ENCODE results near the gene COMMD4. TPM values are rescaled to one million over a fixed set of nuclear protein-coding genes. Genes with fewer than 3 reads are reported as not detected.

The COMMD4 gene
- total RNA-seq, 1 experiment from 2014 or later = 94.3 TPM

DNA sequence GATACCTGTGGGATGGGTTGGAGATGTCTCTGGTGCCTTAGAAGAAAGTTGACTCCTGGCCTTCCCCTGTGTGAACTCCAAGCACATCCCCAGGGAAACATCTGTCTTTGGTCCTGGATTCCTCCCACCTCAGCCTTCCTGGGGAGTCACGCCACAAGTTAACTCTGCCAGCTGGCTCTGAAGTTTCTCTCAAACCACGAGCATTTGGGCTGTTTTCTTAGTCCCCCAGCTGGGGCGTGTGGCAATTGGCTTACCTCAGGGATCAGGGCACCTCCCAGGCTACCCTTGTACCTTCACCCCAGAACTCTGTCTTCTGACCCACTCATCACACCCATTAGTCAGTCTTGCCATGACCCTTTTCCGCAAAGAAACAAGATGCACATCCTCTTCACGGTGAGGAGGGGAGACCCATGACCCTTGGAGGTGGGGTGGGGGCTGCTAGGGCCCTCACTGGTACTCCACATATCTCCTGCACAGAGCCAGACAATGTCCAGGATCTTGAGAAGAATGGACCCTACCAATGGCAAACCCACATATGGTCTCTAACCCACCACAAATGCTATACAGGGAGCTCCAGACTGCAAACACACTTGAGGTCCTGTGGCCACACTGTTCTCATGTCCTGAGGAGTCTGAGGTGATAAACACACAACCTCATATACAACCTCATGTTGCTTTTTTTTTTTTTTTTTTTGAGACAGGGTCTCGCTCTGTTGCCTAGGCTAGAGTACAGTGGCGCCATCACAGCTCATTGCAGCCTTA, 14.9 kb downstream of the COMMD4 start:
- Histone ChIP-seq H3K4me1 (peaks cover 5% of the 10 kb centered on the region; the same call in 1 of the 2 replicates), H3K9me3 (no peaks in the 10 kb centered on the region), H3K4me3 (ENCODE audit: low read depth, low read length) (no peak overlapping the region), H3K36me3 (ENCODE audit: control insufficient read depth, insufficient read depth, low read length) (no peaks in the 10 kb centered on the region), H3K27me3 (replicated peaks; ENCODE audit: control insufficient read depth, insufficient read depth, low read length) (no peaks in the 10 kb centered on the region)
- H3K4me1 Mint-ChIP-seq (ENCODE audit: low read depth, unreplicated experiment) = no peaks in the 10 kb centered on the region
- intact Hi-C loops (cut with micrococcal nuclease; ENCODE audit: unreplicated experiment) = no loop called here
- POLR2A ChIA-PET = interaction anchor here (0.6 kb wide), 2 partner anchors 17 to 40 kb away, joined by 3 to 7 read pairs; no protein-coding TSS in a partner anchor
- no TSS peak for BruUV-seq (replicated peaks)
- H3K27ac Mint-ChIP-seq (ENCODE audit: unreplicated experiment) = no peak overlapping the region
- no peaks in the 10 kb centered on the region for H3K27me3 Mint-ChIP-seq (ENCODE audit: insufficient read depth, unreplicated experiment)
- DNase-seq = no peak
- no peaks in the 10 kb centered on the region for H3K9me3 Mint-ChIP-seq (ENCODE audit: unreplicated experiment)
- CTCF ChIA-PET = no interaction called here
- TF ChIP-seq, protein P1, sequence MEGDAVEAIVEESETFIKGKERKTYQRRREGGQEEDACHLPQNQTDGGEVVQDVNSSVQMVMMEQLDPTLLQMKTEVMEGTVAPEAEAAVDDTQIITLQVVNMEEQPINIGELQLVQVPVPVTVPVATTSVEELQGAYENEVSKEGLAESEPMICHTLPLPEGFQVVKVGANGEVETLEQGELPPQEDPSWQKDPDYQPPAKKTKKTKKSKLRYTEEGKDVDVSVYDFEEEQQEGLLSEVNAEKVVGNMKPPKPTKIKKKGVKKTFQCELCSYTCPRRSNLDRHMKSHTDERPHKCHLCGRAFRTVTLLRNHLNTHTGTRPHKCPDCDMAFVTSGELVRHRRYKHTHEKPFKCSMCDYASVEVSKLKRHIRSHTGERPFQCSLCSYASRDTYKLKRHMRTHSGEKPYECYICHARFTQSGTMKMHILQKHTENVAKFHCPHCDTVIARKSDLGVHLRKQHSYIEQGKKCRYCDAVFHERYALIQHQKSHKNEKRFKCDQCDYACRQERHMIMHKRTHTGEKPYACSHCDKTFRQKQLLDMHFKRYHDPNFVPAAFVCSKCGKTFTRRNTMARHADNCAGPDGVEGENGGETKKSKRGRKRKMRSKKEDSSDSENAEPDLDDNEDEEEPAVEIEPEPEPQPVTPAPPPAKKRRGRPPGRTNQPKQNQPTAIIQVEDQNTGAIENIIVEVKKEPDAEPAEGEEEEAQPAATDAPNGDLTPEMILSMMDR (IDR thresholded peaks at IDR 0.05; ENCODE audit: insufficient read depth in 1 of 2, low read depth in 1 of 2, low read length in 1 of 2, severe bottlenecking in 1 of 2, unreplicated experiment in 1 of 2) = no peak
- H3K36me3 Mint-ChIP-seq (ENCODE audit: insufficient read depth, unreplicated experiment) = peaks cover 7% of the 10 kb centered on the region
- no peak overlapping the region for H3K4me3 Mint-ChIP-seq (ENCODE audit: unreplicated experiment)

DNA sequence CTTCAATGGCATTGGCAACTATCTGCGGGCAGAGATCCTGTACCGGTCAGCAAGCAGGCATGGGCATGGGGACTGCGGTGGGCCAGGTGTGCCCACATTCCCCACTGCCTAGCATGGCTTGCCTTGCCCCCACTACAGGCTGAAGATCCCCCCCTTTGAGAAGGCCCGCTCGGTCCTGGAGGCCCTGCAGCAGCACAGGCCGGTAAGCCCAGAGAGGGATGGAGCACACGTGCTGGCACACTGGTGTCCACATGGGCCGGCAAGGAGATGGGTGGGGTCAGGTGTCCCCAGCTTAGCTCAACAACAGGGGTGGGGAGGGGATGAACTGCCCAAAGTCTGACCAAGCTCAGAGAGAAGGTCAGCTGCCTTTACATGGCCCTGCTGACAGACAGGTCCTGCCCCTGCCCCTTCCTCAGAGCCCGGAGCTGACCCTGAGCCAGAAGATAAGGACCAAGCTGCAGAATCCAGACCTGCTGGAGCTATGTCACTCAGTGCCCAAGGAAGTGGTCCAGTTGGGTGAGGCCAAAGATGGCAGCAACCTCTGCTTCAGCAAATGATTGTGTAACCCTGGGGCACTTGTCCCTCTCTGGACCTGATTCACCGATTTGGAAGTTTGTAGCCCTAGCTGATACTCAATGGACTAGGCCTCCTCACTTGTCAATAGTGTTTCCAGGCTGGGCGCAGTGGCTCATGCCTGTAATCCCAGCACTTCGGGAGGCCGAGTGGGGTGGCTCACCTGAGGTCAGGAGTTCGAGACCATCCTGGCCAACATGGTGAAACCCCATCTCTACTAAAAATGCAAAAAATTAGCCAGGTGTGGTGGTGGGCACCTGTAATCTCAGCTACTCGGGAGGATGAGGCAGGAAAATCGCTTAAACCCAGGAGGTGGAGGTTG, 16.6 kb downstream of the COMMD4 start:
- H3K27me3 Mint-ChIP-seq (ENCODE audit: insufficient read depth, unreplicated experiment) = no peaks in the 10 kb centered on the region
- intact Hi-C loops (cut with micrococcal nuclease; ENCODE audit: unreplicated experiment) = no loop called here
- Histone ChIP-seq H3K4me3 (ENCODE audit: low read depth, low read length) (no peak overlapping the region), H3K9me3 (no peaks in the 10 kb centered on the region), H3K4me1 (peaks cover 5% of the 10 kb centered on the region; the same call in 1 of the 2 replicates), H3K36me3 (ENCODE audit: control insufficient read depth, insufficient read depth, low read length) (no peaks in the 10 kb centered on the region), H3K27me3 (replicated peaks; ENCODE audit: control insufficient read depth, insufficient read depth, low read length) (no peaks in the 10 kb centered on the region)
- ChIA-PET CTCF (no interaction called here), POLR2A (interaction anchor here (0.7 kb wide), 1 partner anchor 15 kb away, joined by 3 read pairs; no protein-coding TSS in a partner anchor)
- H3K4me3 Mint-ChIP-seq (ENCODE audit: unreplicated experiment) = no peak overlapping the region
- H3K27ac Mint-ChIP-seq (ENCODE audit: unreplicated experiment) = no peak overlapping the region
- TF ChIP-seq, protein P1 (IDR thresholded peaks at IDR 0.05; ENCODE audit: insufficient read depth in 1 of 2, low read depth in 1 of 2, low read length in 1 of 2, severe bottlenecking in 1 of 2, unreplicated experiment in 1 of 2) = no peak
- DNase-seq = no peak
- H3K4me1 Mint-ChIP-seq (ENCODE audit: low read depth, unreplicated experiment) = no peaks in the 10 kb centered on the region
- no TSS peak for BruUV-seq (replicated peaks)
- H3K36me3 Mint-ChIP-seq (ENCODE audit: insufficient read depth, unreplicated experiment) = peaks cover 3% of the 10 kb centered on the region
- no peaks in the 10 kb centered on the region for H3K9me3 Mint-ChIP-seq (ENCODE audit: unreplicated experiment)

DNA sequence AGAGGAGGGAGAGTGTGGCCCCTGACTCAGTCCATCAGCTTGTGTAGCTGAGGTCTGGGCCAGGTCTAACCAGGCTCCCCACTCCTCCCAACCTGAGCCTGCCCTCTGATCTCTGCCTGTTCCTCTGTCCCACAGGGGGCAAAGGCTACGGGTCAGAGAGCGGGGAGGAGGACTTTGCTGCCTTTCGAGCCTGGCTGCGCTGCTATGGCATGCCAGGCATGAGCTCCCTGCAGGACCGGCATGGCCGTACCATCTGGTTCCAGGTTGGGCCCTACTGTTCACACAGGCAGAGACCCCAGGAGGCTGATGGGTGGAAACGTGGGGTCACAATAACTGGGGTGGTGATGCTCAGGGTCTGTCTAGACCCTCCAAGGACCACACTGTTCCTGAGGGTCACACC, 17.7 kb downstream of the COMMD4 start:
- Mint-ChIP-seq H3K4me1 (ENCODE audit: low read depth, unreplicated experiment) (no peaks in the 10 kb centered on the region), H3K27me3 (ENCODE audit: insufficient read depth, unreplicated experiment) (no peaks in the 10 kb centered on the region)
- H3K4me1 ChIP-seq = peaks cover 2% of the 10 kb centered on the region; the same call in 1 of the 2 replicates

More for the DNA sequence above, 17.7 kb downstream of the COMMD4 start:
- CTCF ChIA-PET = interaction anchor here (0.5 kb wide), 1 partner anchor 534 kb away, joined by 4 read pairs; no protein-coding TSS in a partner anchor
- Histone ChIP-seq H3K4me3 (ENCODE audit: low read depth, low read length) (no peak overlapping the region), H3K27me3 (replicated peaks; ENCODE audit: control insufficient read depth, insufficient read depth, low read length) (no peaks in the 10 kb centered on the region), H3K36me3 (ENCODE audit: control insufficient read depth, insufficient read depth, low read length) (no peaks in the 10 kb centered on the region), H3K9me3 (no peaks in the 10 kb centered on the region)
- Mint-ChIP-seq H3K36me3 (ENCODE audit: insufficient read depth, unreplicated experiment) (no peaks in the 10 kb centered on the region), H3K4me3 (ENCODE audit: unreplicated experiment) (no peak overlapping the region), H3K9me3 (ENCODE audit: unreplicated experiment) (no peaks in the 10 kb centered on the region), H3K27ac (ENCODE audit: unreplicated experiment) (no peak overlapping the region)
- intact Hi-C loops (cut with micrococcal nuclease; ENCODE audit: unreplicated experiment) = no loop called here
- TF ChIP-seq, protein P1 (IDR thresholded peaks at IDR 0.05; ENCODE audit: insufficient read depth in 1 of 2, low read depth in 1 of 2, low read length in 1 of 2, severe bottlenecking in 1 of 2, unreplicated experiment in 1 of 2) = no peak
- BruUV-seq (replicated peaks) = no TSS peak
- no peak for DNase-seq
- POLR2A ChIA-PET = no interaction called here
